Esophagus muscularis mucosa (tissue), 3 donors: ENCODE measurements around the gene TBC1D17.

Experiments used
- POLR2A ChIP-seq: fragments of 450-650 bp; IDR thresholded peaks from one replicate; pipeline ENCODE4 v1.6.1; 2017; ENCODE audit warnings: antibody characterized with exemption, moderate library complexity, mild to moderate bottlenecking, low read depth
- POLR2AphosphoS5 ChIP-seq, 2 donors: sonication (generic); formaldehyde crosslinking; IDR thresholded peaks; one replicate each; pipeline ENCODE4 v1.6.1; 2017; ENCODE audit warnings: antibody characterized with exemption in 2 of 2
- TF ChIP-seq, protein P1 (sequence below), 3 experiments: fragments of 200-600 bp in 2 of 3; fragments of 450-650 bp in 1 of 3; sonication (generic) in 2 of 3; IDR thresholded peaks; one replicate each; pipeline ENCODE4 v1.5.1; 2017 to 2019; ENCODE audit warnings: antibody characterized with exemption in 3 of 3, mild to moderate bottlenecking in 2 of 3, moderate library complexity in 1 of 3

DNA sequence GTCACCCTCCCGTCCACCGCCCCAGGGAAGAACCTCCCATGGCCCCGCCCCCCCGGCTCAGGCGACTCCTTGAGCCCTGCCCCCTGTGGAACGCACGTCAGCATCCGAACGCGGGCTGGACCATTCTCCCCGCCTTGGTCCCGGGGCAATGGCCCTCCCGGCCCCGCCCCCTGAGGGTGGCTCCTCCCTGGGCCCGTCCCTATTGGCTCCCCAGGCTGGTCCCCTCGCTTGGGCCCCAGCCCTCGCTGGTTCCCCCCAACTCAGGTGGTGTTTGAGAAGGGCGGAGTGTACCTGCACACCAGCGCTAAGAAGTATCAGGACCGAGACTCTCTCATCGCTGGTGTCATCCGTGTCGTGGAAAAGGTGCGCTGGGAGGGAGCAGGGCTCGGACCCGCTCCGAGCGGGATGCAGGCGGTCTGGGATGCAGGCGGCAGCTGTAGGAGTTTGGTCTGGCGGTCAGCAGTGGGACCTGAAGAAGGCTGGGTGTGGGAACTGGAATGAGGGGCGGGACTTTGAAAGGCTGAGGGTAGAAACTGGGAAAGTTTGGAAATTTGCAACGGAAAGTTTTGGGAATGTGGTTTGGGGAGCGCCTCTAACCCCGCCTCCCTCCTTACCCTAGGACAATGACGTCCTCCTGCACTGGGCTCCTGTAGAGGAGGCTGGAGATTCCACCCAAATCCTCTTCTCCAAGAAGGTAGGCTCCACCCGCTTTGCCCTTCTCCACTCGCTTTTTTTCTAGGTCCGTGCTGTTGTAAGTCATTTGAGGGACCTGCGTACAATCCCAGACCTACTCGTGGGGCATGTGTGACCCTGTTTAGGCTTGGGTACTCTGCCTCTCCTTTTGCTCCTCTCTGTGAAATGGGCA lies 609 bp downstream of the TBC1D17 start:
- no peak for TF ChIP-seq POLR2A
- no peak for TF ChIP-seq POLR2AphosphoS5 (IDR thresholded peaks at IDR 0.05)
- TF ChIP-seq, protein P1, sequence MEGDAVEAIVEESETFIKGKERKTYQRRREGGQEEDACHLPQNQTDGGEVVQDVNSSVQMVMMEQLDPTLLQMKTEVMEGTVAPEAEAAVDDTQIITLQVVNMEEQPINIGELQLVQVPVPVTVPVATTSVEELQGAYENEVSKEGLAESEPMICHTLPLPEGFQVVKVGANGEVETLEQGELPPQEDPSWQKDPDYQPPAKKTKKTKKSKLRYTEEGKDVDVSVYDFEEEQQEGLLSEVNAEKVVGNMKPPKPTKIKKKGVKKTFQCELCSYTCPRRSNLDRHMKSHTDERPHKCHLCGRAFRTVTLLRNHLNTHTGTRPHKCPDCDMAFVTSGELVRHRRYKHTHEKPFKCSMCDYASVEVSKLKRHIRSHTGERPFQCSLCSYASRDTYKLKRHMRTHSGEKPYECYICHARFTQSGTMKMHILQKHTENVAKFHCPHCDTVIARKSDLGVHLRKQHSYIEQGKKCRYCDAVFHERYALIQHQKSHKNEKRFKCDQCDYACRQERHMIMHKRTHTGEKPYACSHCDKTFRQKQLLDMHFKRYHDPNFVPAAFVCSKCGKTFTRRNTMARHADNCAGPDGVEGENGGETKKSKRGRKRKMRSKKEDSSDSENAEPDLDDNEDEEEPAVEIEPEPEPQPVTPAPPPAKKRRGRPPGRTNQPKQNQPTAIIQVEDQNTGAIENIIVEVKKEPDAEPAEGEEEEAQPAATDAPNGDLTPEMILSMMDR (IDR thresholded peaks at IDR 0.05) = no peak
